Ascending aorta (tissue), 2 donors: ENCODE data around the gene MYO18A. TPM values are rescaled to one million over a fixed set of nuclear protein-coding genes. Genes with fewer than 3 reads are reported as not detected.
A peak's percentile ranks its signal among the peaks of the same experiment; 100 is the strongest.

ENCODE experiments used
- DNase-seq, 2 donors: peaks; one replicate each; pipeline ENCODE4 v3.0.0-alpha.2; 2019; ENCODE audit warnings: low spot score in 2 of 2
- H3K27ac ChIP-seq, 2 donors: fragments of 200-600 bp; sonication (generic); one replicate each; pipeline ENCODE4 v1.5.1; 2016 to 2017; ENCODE audit warnings: mild to moderate bottlenecking in 1 of 2
- H3K27me3 ChIP-seq: fragments of 200-600 bp; sonication (generic); one replicate; pipeline ENCODE4 v1.5.1; 2017
- H3K36me3 ChIP-seq, 2 donors: fragments of 200-600 bp; sonication (generic); one replicate each; pipeline ENCODE4 v1.5.1; 2016
- H3K4me1 ChIP-seq, 2 donors: fragments of 200-600 bp; sonication (generic); one replicate each; pipeline ENCODE4 v1.5.1; 2016 to 2017; ENCODE audit warnings: mild to moderate bottlenecking in 1 of 2
- H3K4me3 ChIP-seq, 2 donors: fragments of 200-600 bp; sonication (generic); one replicate each; pipeline ENCODE4 v1.5.1; 2016 to 2017; ENCODE audit warnings: mild to moderate bottlenecking in 1 of 2
- H3K9me3 ChIP-seq, 2 donors: fragments of 200-600 bp; sonication (generic); one replicate each; pipeline ENCODE4 v1.5.1; 2016
- intact Hi-C: fragments of 100-400 bp; cut with DNase I; formaldehyde crosslinking; loops from one replicate; pipeline ENCODE4 v1.15.1; 2023
- total RNA-seq: library from RNA; depleted of rRNA; stranded (reverse); fragments of >200 nt; gene quantifications from one replicate; pipeline ENCODE4 v1.1.0, GENCODE V29; 2016
- TF ChIP-seq, protein P1 (sequence below), 3 experiments: fragments of 200-600 bp in 2 of 3; fragments of 450-650 bp in 1 of 3; sonication (generic) in 2 of 3; IDR thresholded peaks; one replicate each; pipeline ENCODE4 v1.5.1; 2016 to 2019; ENCODE audit warnings: antibody characterized with exemption in 3 of 3, mild to moderate bottlenecking in 1 of 3, moderate library complexity in 1 of 3

MYO18A gene
- total RNA-seq, 1 donor from 2014 or later, result 185 TPM

GRCh38 chr17:29124925-29125273, 55.3 kb downstream of the MYO18A start:
- no peak overlapping the region for H3K4me3 ChIP-seq
- intact Hi-C loops, result loop anchor here (2.0 to 10.0 kb wide), 2 partner anchors 20 to 60 kb away; no protein-coding TSS in a partner anchor
- no peaks in the 10 kb centered on the region for H3K9me3 ChIP-seq
- peaks cover 25 to 30% of the 10 kb centered on the region in 2 donors for H3K36me3 ChIP-seq
- no peaks in the 10 kb centered on the region for H3K27me3 ChIP-seq
- peaks cover 0 to 11% of the 10 kb centered on the region in 2 donors for H3K4me1 ChIP-seq
- TF ChIP-seq, protein P1, sequence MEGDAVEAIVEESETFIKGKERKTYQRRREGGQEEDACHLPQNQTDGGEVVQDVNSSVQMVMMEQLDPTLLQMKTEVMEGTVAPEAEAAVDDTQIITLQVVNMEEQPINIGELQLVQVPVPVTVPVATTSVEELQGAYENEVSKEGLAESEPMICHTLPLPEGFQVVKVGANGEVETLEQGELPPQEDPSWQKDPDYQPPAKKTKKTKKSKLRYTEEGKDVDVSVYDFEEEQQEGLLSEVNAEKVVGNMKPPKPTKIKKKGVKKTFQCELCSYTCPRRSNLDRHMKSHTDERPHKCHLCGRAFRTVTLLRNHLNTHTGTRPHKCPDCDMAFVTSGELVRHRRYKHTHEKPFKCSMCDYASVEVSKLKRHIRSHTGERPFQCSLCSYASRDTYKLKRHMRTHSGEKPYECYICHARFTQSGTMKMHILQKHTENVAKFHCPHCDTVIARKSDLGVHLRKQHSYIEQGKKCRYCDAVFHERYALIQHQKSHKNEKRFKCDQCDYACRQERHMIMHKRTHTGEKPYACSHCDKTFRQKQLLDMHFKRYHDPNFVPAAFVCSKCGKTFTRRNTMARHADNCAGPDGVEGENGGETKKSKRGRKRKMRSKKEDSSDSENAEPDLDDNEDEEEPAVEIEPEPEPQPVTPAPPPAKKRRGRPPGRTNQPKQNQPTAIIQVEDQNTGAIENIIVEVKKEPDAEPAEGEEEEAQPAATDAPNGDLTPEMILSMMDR (IDR thresholded peaks at IDR 0.05), result no peak
- peak overlapping the region in 1 of 2 donors; percentile 4 for H3K27ac ChIP-seq
- no peak for DNase-seq

DNA sequence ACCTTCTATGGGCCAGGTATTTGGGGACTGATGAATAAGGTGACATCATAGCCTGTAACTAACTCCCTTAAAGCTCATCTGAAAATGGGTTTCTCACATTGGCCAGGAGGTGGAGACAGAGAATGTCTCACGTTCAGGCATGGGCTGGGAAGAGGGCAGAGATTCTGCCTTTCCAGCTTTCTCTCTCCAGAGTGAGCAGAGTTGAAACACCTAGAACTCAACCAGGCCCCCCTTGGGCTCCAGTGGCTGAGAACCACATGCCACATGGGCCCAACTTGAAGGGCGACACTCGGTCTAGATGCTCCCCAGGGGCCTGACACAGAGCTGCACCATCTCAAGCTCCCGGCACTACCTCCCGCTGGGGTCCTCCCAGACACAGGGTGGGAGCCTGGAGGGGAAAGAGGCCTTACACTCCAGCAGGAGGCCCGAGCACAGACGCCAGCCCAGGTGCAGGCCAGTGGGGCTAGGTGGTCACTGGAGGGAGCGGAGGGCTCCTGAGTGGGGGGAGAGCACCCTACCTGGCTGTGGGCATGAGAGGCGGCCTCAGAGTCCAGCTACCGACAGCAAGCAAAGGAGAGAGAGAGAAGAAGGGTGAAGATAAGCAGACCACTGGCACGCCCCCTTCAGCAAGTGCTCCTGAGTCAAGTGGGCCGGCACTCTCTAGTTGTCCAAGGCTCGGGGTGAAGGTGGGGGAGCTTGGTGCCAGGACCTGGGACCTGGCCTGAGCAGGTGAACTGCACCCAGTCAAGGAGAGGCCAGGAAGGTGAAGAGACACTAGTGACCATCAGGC, 55.9 kb downstream of the MYO18A start:
- DNase-seq, result no peak
- Histone ChIP-seq H3K9me3 (no peaks in the 10 kb centered on the region), H3K27ac (peak overlapping the region in 1 of 2 donors; percentile 4), H3K4me3 (no peak overlapping the region), H3K27me3 (no peaks in the 10 kb centered on the region), H3K4me1 (peaks cover 0 to 11% of the 10 kb centered on the region in 2 donors), H3K36me3 (peaks cover 31 to 35% of the 10 kb centered on the region in 2 donors)
- intact Hi-C loops, result loop anchor here (2.0 to 10.0 kb wide), 2 partner anchors 20 to 60 kb away; no protein-coding TSS in a partner anchor
- TF ChIP-seq, protein P1 (IDR thresholded peaks at IDR 0.05), result peak; percentile 45 to 74 (median 68)

GRCh38 chr17:29123111-29123510, 57.1 kb downstream of the MYO18A start:
- intact Hi-C loops, result loop anchor here (10.0 kb wide), 1 partner anchor 58 kb away; no protein-coding TSS in a partner anchor
- Histone ChIP-seq H3K27ac (no peak overlapping the region), H3K36me3 (peaks cover 43 to 48% of the 10 kb centered on the region in 2 donors)

GRCh38 chr17:29121442-29121841, 58.8 kb downstream of the MYO18A start:
- Histone ChIP-seq H3K27me3 (no peaks in the 10 kb centered on the region), H3K27ac (no peak overlapping the region), H3K4me1 (peaks cover 0 to 11% of the 10 kb centered on the region in 2 donors), H3K9me3 (no peaks in the 10 kb centered on the region), H3K36me3 (peaks cover 42 to 47% of the 10 kb centered on the region in 2 donors), H3K4me3 (no peak overlapping the region)
- intact Hi-C loops, result loop anchor here (10.0 kb wide), 1 partner anchor 57 kb away; no protein-coding TSS in a partner anchor
- no peak for DNase-seq
- TF ChIP-seq, protein P1 (IDR thresholded peaks at IDR 0.05), result no peak

More at GRCh38 chr17:29123111-29123510, 57.1 kb downstream of the MYO18A start:
- DNase-seq, result no peak
- no peaks in the 10 kb centered on the region for H3K9me3 ChIP-seq
- H3K4me1 ChIP-seq, result peaks cover 0 to 11% of the 10 kb centered on the region in 2 donors
- no peak overlapping the region for H3K4me3 ChIP-seq
- no peaks in the 10 kb centered on the region for H3K27me3 ChIP-seq
- TF ChIP-seq, protein P1 (IDR thresholded peaks at IDR 0.05), result no peak

DNA sequence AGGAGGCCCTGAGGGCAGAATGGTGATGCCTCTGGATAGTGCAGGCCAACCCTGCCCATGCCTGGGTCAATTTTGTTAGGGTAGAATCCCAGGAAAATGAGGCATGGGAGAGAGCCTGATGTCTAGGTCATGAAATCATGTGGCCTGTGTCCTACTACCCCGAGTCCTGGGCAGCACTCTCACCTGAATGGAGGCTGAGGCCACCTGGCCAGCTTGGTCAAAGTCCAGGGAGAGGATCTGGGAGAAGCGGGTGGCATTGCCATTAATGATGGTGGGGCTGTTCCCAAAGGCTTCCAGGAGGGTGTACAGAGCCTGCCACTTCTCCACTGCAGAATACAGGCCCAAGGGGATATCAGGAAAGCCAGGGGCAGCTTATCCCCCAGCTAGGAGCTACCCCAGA, 59.8 kb downstream of the MYO18A start:
- Histone ChIP-seq H3K36me3 (peaks cover 47 to 55% of the 10 kb centered on the region in 2 donors), H3K9me3 (no peaks in the 10 kb centered on the region)
- intact Hi-C loops, result loop anchor here (10.0 kb wide), 1 partner anchor 56 kb away; no protein-coding TSS in a partner anchor

More for the DNA sequence above, 59.8 kb downstream of the MYO18A start:
- Histone ChIP-seq H3K4me3 (no peak overlapping the region), H3K4me1 (peaks cover 0 to 11% of the 10 kb centered on the region in 2 donors), H3K27me3 (no peaks in the 10 kb centered on the region), H3K27ac (no peak overlapping the region)
- TF ChIP-seq, protein P1 (IDR thresholded peaks at IDR 0.05), result no peak
- no peak for DNase-seq
